Hepatic stellate cell (primary cell): ENCODE measurements around the gene NAA80.

Experiments used
- DNase-seq: peaks from one replicate; pipeline ENCODE4 v3.0.0; 2011; ENCODE audit warnings: low spot score

The NAA80 gene

DNA sequence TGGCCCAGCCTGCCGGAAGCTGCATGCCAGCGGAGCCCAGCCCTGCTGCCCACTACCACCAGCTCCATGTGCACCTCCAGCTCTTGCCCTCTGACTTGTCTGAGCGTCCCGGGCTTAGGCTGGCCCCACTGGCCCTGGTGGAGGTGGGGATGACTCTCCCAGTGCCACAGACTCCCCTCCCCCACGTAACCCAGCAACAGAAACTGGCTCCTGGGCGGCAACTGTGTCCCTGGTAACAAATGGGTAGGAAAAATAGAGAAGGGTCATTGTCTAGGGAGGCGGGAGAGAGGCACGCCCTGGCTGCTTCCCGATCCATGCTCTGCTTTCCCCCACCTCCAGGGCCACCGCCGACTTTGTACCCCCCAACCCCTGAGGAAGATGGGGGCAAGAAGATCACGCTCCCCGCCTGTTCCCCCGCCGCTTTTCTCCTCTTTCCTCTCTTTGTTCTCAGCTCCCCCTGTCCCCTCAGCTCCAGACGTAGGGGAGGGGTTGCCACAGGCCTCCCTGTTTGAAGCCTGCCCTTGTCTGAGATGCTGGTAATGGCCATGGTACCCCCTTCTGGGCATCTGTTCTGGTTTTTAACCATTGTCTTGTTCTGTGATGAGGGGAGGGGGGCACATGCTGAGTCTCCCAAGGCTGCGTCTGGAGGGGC lies 41.0 kb downstream of the NAA80 start:
- DNase-seq = no peak

DNA sequence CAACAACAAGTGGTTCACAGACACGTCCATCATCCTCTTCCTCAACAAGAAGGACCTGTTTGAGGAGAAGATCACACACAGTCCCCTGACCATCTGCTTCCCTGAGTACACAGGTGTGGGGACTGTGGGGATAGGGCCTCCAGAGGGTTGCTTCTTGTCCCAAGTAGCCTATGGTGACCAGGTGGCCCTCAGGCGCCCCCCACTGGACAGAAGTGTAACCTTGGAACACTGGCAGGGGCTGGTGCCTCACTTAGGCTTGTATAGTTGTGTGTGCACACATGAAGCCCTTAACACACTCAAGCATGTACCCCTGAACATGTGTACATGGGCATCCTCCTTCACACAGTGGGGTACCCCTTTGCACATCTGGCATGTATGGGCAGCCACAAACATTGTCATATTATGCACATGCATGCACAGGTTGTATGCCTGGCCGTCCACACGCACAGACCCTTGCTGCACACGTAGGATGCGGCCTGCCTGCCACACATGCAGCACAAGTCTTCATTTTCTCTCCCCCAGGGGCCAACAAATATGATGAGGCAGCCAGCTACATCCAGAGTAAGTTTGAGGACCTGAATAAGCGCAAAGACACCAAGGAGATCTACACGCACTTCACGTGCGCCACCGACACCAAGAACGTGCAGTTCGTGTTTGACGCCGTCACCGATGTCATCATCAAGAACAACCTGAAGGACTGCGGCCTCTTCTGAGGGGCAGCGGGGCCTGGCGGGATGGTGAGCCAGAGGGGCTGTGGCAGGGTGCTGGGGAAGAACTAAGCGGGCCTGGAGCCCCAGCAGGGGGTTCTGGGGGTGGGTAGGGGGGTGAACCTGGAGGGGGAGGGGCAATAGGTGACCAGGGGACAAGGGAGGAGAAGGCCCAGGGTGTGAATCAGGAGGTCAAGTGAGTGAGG lies 42.0 kb downstream of the NAA80 start:
- DNase-seq = no peak

DNA sequence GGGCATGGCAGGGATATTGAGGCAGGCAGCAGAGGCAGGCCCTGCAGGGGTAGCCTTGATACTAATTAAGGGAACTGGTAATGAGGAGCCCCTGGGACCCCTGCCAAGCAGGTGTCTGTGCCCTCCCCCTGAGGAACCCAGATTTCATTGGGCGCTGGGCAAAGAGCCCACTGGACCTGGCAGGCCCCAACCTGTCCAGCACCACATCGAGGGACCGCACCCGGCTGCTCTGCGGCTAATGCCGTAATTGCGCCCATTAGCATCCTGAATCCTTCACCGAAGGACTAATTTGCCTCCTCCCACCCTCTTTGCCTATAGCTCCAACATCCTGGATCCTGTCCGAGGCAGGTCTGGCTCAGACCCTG lies 44.0 kb downstream of the NAA80 start:
- DNase-seq = no peak

DNA sequence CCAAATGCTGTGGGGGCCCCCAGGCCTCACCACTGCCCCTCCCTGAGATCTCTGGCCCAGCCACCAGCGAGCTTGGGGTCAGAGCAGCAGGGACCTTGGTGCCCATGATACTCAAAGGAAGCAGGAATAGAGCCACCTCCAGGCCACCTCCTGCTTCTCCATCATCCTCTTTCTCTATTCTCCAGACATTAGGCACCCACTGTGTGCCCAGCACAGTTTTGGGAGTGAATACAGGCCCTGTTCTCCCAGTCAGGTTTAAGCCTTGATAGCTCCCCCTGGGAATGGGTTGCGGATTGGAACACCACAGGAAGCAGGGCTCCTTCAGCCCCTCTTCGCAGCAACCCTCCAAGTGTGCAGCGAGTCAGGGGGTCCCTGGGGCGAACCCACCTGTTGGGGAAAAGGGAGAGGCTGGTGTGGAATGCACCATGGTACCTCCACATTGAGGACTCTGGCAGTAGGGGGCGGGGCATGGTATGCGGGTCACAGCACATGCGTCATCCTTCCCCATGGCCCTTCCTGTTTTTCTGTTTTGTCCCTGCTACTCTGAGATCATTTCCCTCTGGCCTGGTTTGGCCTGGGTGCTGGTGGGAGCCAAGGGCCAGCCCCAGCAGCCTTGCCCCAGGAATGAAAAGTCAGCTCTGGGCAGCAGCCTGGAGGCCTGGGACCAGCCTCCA lies 44.5 kb downstream of the NAA80 start:
- DNase-seq = no peak

DNA sequence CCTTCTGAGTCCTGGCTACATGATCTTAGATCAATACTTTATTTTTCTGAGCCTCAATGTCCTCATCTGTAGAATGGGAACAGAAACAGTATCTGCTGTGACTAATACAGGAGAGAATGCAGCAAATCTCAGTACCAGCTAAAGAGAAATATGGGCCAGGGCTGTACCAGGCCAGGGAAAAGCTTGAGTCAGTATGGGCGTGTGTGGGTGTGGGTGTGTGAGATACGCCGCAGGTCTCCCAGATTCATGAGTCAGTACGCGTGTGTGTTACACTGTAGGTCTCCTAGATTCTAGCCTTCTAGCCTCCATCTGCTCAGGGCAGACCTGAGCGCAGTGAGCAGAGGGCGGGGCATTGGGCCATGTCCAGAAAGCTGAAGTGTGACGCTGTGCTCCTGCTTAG lies 48.0 kb downstream of the NAA80 start:
- peak; percentile 73 for DNase-seq

DNA sequence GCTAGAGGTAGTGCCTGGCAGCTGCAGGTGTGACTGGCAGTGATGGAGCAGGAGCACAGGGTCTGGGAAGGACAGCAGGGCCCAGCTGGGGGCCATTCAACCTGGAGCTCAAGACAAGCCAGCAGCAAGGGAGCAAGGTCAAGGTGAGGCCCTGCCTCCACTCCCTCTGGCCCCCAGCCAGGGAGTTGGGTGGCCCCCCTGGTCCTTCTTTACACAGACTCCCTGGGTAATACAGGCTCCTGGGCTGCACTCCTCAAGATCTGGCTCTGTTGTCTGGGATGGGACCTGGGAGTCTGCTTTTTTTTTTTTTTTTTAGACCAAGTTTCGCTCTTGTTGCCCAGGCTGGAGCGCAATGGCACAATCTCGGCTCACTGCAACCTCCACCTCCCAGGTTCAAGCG lies 48.7 kb downstream of the NAA80 start:
- DNase-seq = no peak

DNA sequence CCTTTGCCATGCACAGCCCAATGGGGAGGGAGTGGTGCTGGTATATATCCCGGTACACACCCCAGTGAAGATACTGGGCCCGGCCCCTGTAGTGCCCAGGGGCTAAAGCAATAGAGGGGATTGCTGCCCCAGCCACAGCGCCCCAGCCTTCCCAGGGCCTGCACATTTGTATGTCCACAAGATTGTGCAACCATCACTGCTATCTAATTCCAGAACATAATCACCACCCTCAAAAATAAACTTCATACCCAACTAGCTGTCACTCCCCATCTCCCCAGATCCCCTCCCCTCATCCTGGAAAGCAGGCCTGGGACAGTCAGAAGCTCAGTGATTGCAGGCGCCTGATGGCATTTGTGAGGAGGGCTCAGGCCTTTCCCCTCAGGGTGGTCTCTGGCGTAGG lies 49.7 kb downstream of the NAA80 start:
- DNase-seq = no peak

DNA sequence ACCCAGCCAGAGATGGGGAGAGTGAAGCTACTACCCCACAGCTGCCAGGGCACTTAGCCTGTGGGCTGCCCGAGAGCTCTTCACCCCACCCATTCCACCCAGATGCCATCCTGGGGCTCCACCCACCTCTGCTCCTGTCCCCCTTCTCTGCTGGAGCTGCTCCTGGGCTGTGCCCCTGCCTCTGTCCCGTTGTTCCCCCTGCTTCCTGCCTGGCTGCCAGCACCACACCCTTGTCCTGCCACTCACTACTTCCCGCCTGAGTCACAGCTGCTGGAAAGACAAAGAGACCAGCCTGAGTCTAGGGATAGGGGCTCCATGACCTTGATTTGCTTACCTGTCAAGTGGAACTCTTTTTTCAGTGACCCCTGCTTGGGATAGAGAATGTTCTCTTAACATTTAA lies 50.8 kb downstream of the NAA80 start:
- DNase-seq = no peak

DNA sequence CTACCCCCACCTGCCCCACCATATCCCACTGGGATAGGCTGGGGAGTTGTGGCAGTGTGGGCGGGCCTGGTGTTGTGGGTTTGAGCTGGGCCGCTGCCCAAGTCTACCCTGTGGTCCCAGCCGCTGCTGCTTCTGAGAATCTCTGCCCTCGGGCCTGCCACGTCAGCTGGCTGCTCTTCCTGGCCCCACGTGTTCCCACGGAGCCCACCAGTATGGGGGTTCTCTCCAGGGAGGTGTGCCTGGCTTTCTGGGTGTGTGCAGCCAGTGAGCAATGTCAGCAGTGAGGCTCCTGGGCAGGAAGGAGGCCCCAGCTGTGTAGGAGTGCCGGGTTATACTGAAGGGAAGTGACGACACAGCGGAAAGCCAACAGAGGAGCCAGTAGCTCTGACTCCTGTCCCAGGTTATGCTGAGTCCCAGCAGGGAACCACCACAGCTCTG lies 52.7 kb downstream of the NAA80 start:
- peak; percentile 72 for DNase-seq
